Neural crest cell (in vitro differentiated cells): ENCODE measurements around the gene HK2. TPM values are rescaled to one million over a fixed set of nuclear protein-coding genes. Genes with fewer than 3 reads are reported as not detected.
"Not testable (repeated sequence)": the region's sequence is repeated elsewhere in the genome, so short reads cannot be mapped to it uniquely, and the experiment has no call there.

ENCODE experiments used
- DNase-seq: peaks from one replicate; pipeline ENCODE4 v3.0.0; 2021; ENCODE audit warnings: low read depth, mixed read lengths, low spot score
- H3K27ac Mint-ChIP-seq: one replicate; pipeline ENCODE4 v1.8.0; 2021; ENCODE audit warnings: mild to moderate bottlenecking, mixed read lengths; ENCODE audit not compliant: unreplicated experiment
- H3K27me3 Mint-ChIP-seq: 2 replicates; pipeline ENCODE4 v1.8.0; 2021; ENCODE audit warnings: low read depth, mild to moderate bottlenecking, mixed read lengths
- H3K36me3 Mint-ChIP-seq: 2 replicates; pipeline ENCODE4 v1.8.0; 2021; ENCODE audit warnings: low read depth, mild to moderate bottlenecking, mixed read lengths
- H3K4me1 Mint-ChIP-seq: 2 replicates; pipeline ENCODE4 v1.8.0; 2021; ENCODE audit warnings: mixed read lengths
- H3K4me3 Mint-ChIP-seq: one replicate; pipeline ENCODE4 v1.8.0; 2021; ENCODE audit warnings: mild to moderate bottlenecking, mixed read lengths
- H3K9me3 Mint-ChIP-seq: 2 replicates; pipeline ENCODE4 v1.8.0; 2021; ENCODE audit warnings: mixed read lengths
- total RNA-seq: library from RNA; stranded (reverse); gene quantifications from 2 replicates; pipeline ENCODE4 v1.2.1, GENCODE V29; 2021
- TF ChIP-seq, protein P1 (sequence below): fragments of 200-600 bp; sonication (generic); conservative IDR thresholded peaks from 2 replicates; pipeline ENCODE4 v1.5.0; 2021; ENCODE audit warnings: antibody characterized with exemption, mild to moderate bottlenecking

HK2 gene
- total RNA-seq, 1 donor from 2014 or later: 40.1 TPM

DNA sequence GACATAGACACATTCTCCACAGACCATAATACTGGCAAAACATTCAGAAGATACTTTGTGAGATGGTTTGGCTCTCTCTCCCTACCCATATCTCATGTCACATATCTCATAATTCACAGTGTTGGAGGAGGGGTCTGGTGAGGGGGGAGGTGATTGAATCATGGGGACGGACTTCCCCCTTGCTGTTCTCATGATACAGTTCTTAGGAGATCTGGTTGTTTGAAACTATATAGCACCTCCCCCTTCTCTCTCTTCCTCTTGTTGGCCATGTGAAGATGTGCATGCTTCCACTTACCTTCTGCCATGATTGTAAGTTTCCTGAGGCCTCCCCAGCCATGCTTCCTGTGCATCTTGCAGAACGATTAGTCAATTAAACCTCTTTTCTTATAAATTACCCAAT, 61.1 kb downstream of the HK2 start:
- H3K9me3 Mint-ChIP-seq: no peaks in the 10 kb centered on the region
- no peak overlapping the region for H3K4me3 Mint-ChIP-seq
- H3K27ac Mint-ChIP-seq: peak overlapping the region; percentile 70
- TF ChIP-seq, protein P1, sequence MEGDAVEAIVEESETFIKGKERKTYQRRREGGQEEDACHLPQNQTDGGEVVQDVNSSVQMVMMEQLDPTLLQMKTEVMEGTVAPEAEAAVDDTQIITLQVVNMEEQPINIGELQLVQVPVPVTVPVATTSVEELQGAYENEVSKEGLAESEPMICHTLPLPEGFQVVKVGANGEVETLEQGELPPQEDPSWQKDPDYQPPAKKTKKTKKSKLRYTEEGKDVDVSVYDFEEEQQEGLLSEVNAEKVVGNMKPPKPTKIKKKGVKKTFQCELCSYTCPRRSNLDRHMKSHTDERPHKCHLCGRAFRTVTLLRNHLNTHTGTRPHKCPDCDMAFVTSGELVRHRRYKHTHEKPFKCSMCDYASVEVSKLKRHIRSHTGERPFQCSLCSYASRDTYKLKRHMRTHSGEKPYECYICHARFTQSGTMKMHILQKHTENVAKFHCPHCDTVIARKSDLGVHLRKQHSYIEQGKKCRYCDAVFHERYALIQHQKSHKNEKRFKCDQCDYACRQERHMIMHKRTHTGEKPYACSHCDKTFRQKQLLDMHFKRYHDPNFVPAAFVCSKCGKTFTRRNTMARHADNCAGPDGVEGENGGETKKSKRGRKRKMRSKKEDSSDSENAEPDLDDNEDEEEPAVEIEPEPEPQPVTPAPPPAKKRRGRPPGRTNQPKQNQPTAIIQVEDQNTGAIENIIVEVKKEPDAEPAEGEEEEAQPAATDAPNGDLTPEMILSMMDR: no peak
- no peaks in the 10 kb centered on the region for H3K27me3 Mint-ChIP-seq
- H3K36me3 Mint-ChIP-seq: peaks cover 22% of the 10 kb centered on the region
- H3K4me1 Mint-ChIP-seq: no peaks in the 10 kb centered on the region
- DNase-seq: no peak

DNA sequence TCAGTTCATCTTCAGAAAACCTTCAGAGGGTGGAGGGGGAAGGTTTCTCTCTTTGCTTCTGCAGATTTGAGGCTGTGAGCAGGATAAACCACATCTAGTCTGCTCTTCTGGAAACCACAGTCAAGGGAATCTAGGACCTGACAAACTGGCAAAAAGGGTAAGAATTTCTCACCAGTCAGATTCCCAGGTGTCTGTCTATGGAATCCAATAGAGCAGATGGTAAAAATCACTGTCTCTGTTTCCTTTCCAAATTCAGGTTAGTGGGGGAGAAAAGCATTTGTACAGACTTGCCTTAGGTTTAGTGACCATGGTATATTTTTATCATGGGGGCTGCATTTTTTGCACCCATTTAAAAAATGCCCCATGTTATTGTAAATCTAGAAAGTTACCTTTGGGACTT, 62.3 kb downstream of the HK2 start:
- Mint-ChIP-seq H3K9me3 (no peaks in the 10 kb centered on the region), H3K36me3 (peaks cover 20% of the 10 kb centered on the region), H3K27ac (no peak overlapping the region), H3K4me1 (no peaks in the 10 kb centered on the region), H3K27me3 (no peaks in the 10 kb centered on the region), H3K4me3 (no peak overlapping the region)
- no peak for DNase-seq
- TF ChIP-seq, protein P1: no peak

DNA sequence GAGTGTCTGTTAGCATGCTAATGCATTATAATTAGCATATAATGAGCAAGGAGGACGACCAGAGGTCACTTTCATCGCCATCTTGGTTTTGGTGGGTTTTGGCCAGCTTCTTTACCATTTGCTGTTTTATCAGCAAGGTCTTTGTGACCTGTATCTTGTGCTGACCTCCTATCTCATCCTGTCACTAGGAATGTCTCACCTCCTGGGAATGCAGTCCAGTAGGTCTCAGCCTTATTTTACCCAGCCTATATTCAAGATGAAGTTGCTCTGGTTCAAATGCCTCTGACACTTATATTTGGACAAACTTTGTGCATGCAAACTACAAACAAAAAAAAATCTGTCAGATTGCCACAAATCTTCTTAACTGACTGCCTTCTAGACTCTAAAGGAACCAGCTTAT, 66.3 kb downstream of the HK2 start:
- DNase-seq, H3K9me3 Mint-ChIP-seq, H3K27me3 Mint-ChIP-seq, H3K36me3 Mint-ChIP-seq, H3K27ac Mint-ChIP-seq, H3K4me3 Mint-ChIP-seq: not testable (repeated sequence)
- peaks cover 13% of the 10 kb centered on the region for H3K4me1 Mint-ChIP-seq

DNA sequence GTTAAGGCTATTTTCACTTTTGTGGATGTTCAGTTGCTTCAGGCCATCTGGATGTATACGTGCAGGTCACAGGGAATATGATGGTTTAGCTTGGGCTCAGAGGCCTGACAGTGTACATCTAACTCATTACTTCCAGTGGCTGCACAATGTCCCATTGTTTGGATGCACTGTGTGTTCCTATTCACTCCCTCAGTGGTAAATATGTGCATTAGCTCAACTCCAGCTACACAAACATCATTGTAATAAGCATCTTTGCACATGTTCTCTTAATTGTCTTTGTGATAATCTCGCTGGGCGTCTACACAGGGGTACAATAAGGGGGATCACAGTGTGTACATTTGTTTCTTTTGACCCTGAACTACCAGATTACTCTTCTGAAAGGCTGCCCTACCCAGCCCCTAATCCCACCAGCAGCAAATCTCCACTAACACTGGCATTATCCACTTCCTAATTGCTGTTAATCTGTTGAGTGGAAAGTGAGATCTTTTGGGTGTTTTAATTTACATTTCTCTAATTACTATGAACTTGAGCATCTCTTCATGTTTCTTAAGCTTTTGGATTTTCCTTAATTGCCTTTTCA, 68.4 kb downstream of the HK2 start:
- Mint-ChIP-seq H3K4me3 (no peak overlapping the region), H3K9me3 (no peaks in the 10 kb centered on the region), H3K4me1 (peaks cover 13% of the 10 kb centered on the region), H3K27ac (no peak overlapping the region), H3K36me3 (peaks cover 4% of the 10 kb centered on the region), H3K27me3 (no peaks in the 10 kb centered on the region)
- DNase-seq: no peak
- TF ChIP-seq, protein P1: no peak

DNA sequence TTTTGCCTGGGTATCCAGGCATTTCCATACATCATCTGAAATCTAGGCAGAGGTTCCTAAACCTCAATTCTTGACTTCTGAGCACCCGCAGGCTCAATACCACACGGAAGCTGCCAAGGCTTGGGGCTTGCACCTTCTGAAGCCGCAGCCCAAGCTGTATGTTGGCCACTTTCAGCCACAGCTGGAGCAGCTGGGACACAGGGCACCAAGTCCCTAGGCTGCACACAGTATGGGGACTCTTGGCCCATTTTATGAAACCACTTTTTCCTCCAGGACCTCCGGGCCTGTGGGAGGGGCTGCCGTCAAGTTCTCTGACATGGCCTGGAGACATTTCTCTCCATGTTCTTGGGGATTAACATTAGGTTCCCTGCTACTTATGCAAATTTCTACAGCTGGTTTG, 72.5 kb downstream of the HK2 start:
- TF ChIP-seq, protein P1: no peak
- H3K27me3 Mint-ChIP-seq: peaks cover 20% of the 10 kb centered on the region
- H3K4me1 Mint-ChIP-seq: peaks cover 22% of the 10 kb centered on the region
- DNase-seq: no peak
- no peak overlapping the region for H3K4me3 Mint-ChIP-seq
- no peaks in the 10 kb centered on the region for H3K36me3 Mint-ChIP-seq
- H3K9me3 Mint-ChIP-seq: no peaks in the 10 kb centered on the region
- H3K27ac Mint-ChIP-seq: no peak overlapping the region

DNA sequence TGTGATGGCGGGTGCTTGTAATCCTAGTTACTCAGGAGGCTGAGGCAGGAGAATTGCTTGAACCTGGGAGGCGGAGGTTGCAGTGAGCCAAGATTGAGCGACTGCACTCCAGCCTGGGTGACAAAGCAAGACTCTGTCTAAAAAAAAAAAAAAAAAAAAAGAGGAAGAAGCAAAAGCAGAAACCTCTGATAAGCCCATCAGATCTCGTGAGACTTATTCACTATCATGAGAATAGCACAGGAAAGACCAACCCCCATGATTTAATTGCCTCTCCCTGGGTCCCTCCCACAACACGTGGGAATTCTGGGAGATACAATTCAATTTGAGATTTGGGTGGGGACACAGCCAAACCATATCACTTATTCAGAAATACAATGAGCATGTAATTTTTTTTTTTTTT, 73.6 kb downstream of the HK2 start:
- peaks cover 20% of the 10 kb centered on the region for H3K27me3 Mint-ChIP-seq
- peaks cover 13% of the 10 kb centered on the region for H3K4me1 Mint-ChIP-seq
- not testable (repeated sequence) for H3K4me3 Mint-ChIP-seq, DNase-seq, H3K9me3 Mint-ChIP-seq, H3K36me3 Mint-ChIP-seq, H3K27ac Mint-ChIP-seq
